ENCODE results near the gene MFAP5.
"Not testable (repeated sequence)": the region's sequence is repeated elsewhere in the genome, so short reads cannot be mapped to it uniquely, and the experiment has no call there.

The MFAP5 gene

GRCh38 chr12:8648576-8649205 lies 13.9 kb downstream of the MFAP5 start:
- Mint-ChIP-seq H3K4me3 (no peak overlapping the region), H3K27ac (peak overlapping the region; percentile 95), H3K4me1 (peaks cover 53% of the 10 kb centered on the region), H3K27me3 (no peaks in the 10 kb centered on the region), H3K9me3 (peaks cover 6% of the 10 kb centered on the region), H3K36me3 (no peaks in the 10 kb centered on the region)
- peak; percentile 92 for ATAC-seq

- Mint-ChIP-seq H3K27ac (peak overlapping the region; percentile 95), H3K36me3 (no peaks in the 10 kb centered on the region), H3K4me1 (peaks cover 55% of the 10 kb centered on the region), H3K4me3 (no peak overlapping the region), H3K27me3 (no peaks in the 10 kb centered on the region), H3K9me3 (peaks cover 6% of the 10 kb centered on the region)
- ATAC-seq: no peak
Observed at GRCh38 chr12:8647968-8648367, 14.7 kb downstream of the MFAP5 start.

GRCh38 chr12:8644345-8645248 lies 18.0 kb downstream of the MFAP5 start:
- H3K9me3 Mint-ChIP-seq: peaks cover 6% of the 10 kb centered on the region
- peaks cover 47% of the 10 kb centered on the region for H3K4me1 Mint-ChIP-seq

GRCh38 chr12:8642775-8643174 lies 19.9 kb downstream of the MFAP5 start:
- ATAC-seq: no peak
- no peaks in the 10 kb centered on the region for H3K27me3 Mint-ChIP-seq
- no peak overlapping the region for H3K4me3 Mint-ChIP-seq
- H3K9me3 Mint-ChIP-seq: peaks cover 3% of the 10 kb centered on the region
- peaks cover 37% of the 10 kb centered on the region for H3K4me1 Mint-ChIP-seq
- H3K27ac Mint-ChIP-seq: no peak overlapping the region
- H3K36me3 Mint-ChIP-seq: no peaks in the 10 kb centered on the region

More at GRCh38 chr12:8644345-8645248, 18.0 kb downstream of the MFAP5 start:
- Mint-ChIP-seq H3K27me3 (no peaks in the 10 kb centered on the region), H3K36me3 (no peaks in the 10 kb centered on the region), H3K4me3 (peak overlapping the region; percentile 69), H3K27ac (peak overlapping the region; percentile 94)
- ATAC-seq: peak; percentile 84

GRCh38 chr12:8639936-8640335 lies 22.7 kb downstream of the MFAP5 start:
- Mint-ChIP-seq H3K4me1 (peaks cover 31% of the 10 kb centered on the region), H3K4me3 (no peak overlapping the region), H3K9me3 (peaks cover 3% of the 10 kb centered on the region), H3K36me3 (no peaks in the 10 kb centered on the region), H3K27me3 (no peaks in the 10 kb centered on the region), H3K27ac (peak overlapping the region; percentile 61)
- no peak for ATAC-seq

- no peaks in the 10 kb centered on the region for H3K27me3 Mint-ChIP-seq
- peaks cover 21% of the 10 kb centered on the region for H3K4me1 Mint-ChIP-seq
- H3K27ac Mint-ChIP-seq: peak overlapping the region; percentile 61
- no peak overlapping the region for H3K4me3 Mint-ChIP-seq
- H3K36me3 Mint-ChIP-seq: no peaks in the 10 kb centered on the region
- peaks cover 3% of the 10 kb centered on the region for H3K9me3 Mint-ChIP-seq
- no peak for ATAC-seq
Observed at GRCh38 chr12:8638951-8639350, 23.7 kb downstream of the MFAP5 start.

- no peak for ATAC-seq
- Mint-ChIP-seq H3K27me3 (no peaks in the 10 kb centered on the region), H3K27ac (peak overlapping the region; percentile 61), H3K4me3 (no peak overlapping the region), H3K9me3 (no peaks in the 10 kb centered on the region), H3K4me1 (peaks cover 16% of the 10 kb centered on the region), H3K36me3 (no peaks in the 10 kb centered on the region)
Observed at GRCh38 chr12:8637666-8638065, 25.0 kb downstream of the MFAP5 start.

GRCh38 chr12:8637244-8637643 lies 25.4 kb downstream of the MFAP5 start:
- H3K4me3 Mint-ChIP-seq: no peak overlapping the region
- no peak for ATAC-seq
- H3K27ac Mint-ChIP-seq: peak overlapping the region; percentile 61
- H3K36me3 Mint-ChIP-seq: no peaks in the 10 kb centered on the region
- H3K27me3 Mint-ChIP-seq: no peaks in the 10 kb centered on the region
- H3K4me1 Mint-ChIP-seq: peaks cover 16% of the 10 kb centered on the region
- no peaks in the 10 kb centered on the region for H3K9me3 Mint-ChIP-seq

- H3K4me1 Mint-ChIP-seq: peaks cover 16% of the 10 kb centered on the region
- no peaks in the 10 kb centered on the region for H3K9me3 Mint-ChIP-seq
- no peak overlapping the region for H3K4me3 Mint-ChIP-seq
- H3K36me3 Mint-ChIP-seq: no peaks in the 10 kb centered on the region
- peak overlapping the region; percentile 61 for H3K27ac Mint-ChIP-seq
- ATAC-seq: no peak
- H3K27me3 Mint-ChIP-seq: no peaks in the 10 kb centered on the region
Observed at GRCh38 chr12:8636581-8636980, 26.0 kb downstream of the MFAP5 start.

GRCh38 chr12:8636007-8636346 lies 26.6 kb downstream of the MFAP5 start:
- ATAC-seq, H3K27me3 Mint-ChIP-seq, H3K9me3 Mint-ChIP-seq, H3K4me3 Mint-ChIP-seq, H3K36me3 Mint-ChIP-seq: not testable (repeated sequence)
- Mint-ChIP-seq H3K4me1 (peaks cover 16% of the 10 kb centered on the region), H3K27ac (peak overlapping the region; percentile 61)

- H3K27me3 Mint-ChIP-seq, H3K9me3 Mint-ChIP-seq, H3K36me3 Mint-ChIP-seq, ATAC-seq, H3K4me3 Mint-ChIP-seq: not testable (repeated sequence)
- H3K27ac Mint-ChIP-seq: peak overlapping the region; percentile 68
- peaks cover 16% of the 10 kb centered on the region for H3K4me1 Mint-ChIP-seq
Observed at GRCh38 chr12:8635342-8636006, 27.2 kb downstream of the MFAP5 start.

- Mint-ChIP-seq H3K4me3 (no peak overlapping the region), H3K9me3 (no peaks in the 10 kb centered on the region), H3K27ac (peak overlapping the region; percentile 81), H3K27me3 (no peaks in the 10 kb centered on the region), H3K36me3 (no peaks in the 10 kb centered on the region), H3K4me1 (peaks cover 20% of the 10 kb centered on the region)
- ATAC-seq: no peak
Observed at GRCh38 chr12:8630131-8630530, 32.5 kb downstream of the MFAP5 start.

GRCh38 chr12:8629486-8630033 lies 33.1 kb downstream of the MFAP5 start:
- peaks cover 20% of the 10 kb centered on the region for H3K4me1 Mint-ChIP-seq
- peak overlapping the region; percentile 81 for H3K27ac Mint-ChIP-seq
- ATAC-seq: peak; percentile 98
- no peaks in the 10 kb centered on the region for H3K9me3 Mint-ChIP-seq
- H3K36me3 Mint-ChIP-seq: no peaks in the 10 kb centered on the region
- no peaks in the 10 kb centered on the region for H3K27me3 Mint-ChIP-seq
- no peak overlapping the region for H3K4me3 Mint-ChIP-seq

GRCh38 chr12:8628731-8629130 lies 33.9 kb downstream of the MFAP5 start:
- Mint-ChIP-seq H3K4me3 (no peak overlapping the region), H3K4me1 (peaks cover 20% of the 10 kb centered on the region), H3K9me3 (no peaks in the 10 kb centered on the region), H3K36me3 (no peaks in the 10 kb centered on the region), H3K27ac (peak overlapping the region; percentile 81), H3K27me3 (no peaks in the 10 kb centered on the region)
- ATAC-seq: no peak

- not testable (repeated sequence) for ATAC-seq, H3K27me3 Mint-ChIP-seq, H3K4me3 Mint-ChIP-seq, H3K9me3 Mint-ChIP-seq, H3K27ac Mint-ChIP-seq, H3K36me3 Mint-ChIP-seq
- peaks cover 23% of the 10 kb centered on the region for H3K4me1 Mint-ChIP-seq
Observed at GRCh38 chr12:8624750-8625149, 37.9 kb downstream of the MFAP5 start.
